ENCODE results near the gene AQP11.

DNA sequence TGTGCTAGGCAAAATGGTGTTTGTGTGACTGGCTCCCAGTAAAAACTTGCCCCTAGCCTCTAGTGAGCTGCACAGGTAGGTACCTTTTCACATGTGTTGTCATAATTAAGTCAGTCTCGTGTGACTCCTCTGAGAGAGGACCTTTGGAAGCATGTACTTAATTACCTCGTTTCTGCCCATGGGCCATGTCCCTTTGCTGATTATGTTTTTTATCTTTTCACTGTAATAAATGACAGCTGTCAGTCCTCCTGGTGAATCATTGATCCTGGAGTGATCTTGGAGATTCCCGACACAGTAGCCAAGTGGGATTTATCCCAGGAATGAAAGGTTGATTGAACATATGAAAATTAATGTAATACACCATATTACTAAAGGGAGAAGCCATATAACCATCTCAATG, 60.4 kb downstream of the AQP11 start:
- TF ChIP-seq, protein P1, sequence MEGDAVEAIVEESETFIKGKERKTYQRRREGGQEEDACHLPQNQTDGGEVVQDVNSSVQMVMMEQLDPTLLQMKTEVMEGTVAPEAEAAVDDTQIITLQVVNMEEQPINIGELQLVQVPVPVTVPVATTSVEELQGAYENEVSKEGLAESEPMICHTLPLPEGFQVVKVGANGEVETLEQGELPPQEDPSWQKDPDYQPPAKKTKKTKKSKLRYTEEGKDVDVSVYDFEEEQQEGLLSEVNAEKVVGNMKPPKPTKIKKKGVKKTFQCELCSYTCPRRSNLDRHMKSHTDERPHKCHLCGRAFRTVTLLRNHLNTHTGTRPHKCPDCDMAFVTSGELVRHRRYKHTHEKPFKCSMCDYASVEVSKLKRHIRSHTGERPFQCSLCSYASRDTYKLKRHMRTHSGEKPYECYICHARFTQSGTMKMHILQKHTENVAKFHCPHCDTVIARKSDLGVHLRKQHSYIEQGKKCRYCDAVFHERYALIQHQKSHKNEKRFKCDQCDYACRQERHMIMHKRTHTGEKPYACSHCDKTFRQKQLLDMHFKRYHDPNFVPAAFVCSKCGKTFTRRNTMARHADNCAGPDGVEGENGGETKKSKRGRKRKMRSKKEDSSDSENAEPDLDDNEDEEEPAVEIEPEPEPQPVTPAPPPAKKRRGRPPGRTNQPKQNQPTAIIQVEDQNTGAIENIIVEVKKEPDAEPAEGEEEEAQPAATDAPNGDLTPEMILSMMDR (IDR thresholded peaks at IDR 0.05; ENCODE audit: insufficient read depth, low read length) = no peak
- TF ChIP-seq, protein P2, sequence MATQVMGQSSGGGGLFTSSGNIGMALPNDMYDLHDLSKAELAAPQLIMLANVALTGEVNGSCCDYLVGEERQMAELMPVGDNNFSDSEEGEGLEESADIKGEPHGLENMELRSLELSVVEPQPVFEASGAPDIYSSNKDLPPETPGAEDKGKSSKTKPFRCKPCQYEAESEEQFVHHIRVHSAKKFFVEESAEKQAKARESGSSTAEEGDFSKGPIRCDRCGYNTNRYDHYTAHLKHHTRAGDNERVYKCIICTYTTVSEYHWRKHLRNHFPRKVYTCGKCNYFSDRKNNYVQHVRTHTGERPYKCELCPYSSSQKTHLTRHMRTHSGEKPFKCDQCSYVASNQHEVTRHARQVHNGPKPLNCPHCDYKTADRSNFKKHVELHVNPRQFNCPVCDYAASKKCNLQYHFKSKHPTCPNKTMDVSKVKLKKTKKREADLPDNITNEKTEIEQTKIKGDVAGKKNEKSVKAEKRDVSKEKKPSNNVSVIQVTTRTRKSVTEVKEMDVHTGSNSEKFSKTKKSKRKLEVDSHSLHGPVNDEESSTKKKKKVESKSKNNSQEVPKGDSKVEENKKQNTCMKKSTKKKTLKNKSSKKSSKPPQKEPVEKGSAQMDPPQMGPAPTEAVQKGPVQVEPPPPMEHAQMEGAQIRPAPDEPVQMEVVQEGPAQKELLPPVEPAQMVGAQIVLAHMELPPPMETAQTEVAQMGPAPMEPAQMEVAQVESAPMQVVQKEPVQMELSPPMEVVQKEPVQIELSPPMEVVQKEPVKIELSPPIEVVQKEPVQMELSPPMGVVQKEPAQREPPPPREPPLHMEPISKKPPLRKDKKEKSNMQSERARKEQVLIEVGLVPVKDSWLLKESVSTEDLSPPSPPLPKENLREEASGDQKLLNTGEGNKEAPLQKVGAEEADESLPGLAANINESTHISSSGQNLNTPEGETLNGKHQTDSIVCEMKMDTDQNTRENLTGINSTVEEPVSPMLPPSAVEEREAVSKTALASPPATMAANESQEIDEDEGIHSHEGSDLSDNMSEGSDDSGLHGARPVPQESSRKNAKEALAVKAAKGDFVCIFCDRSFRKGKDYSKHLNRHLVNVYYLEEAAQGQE (IDR thresholded peaks at IDR 0.05; ENCODE audit: insufficient replicate concordance, low read depth) = no peak
- no peak for TF ChIP-seq GABPA (IDR thresholded peaks at IDR 0.05; ENCODE audit: low read depth)
